Parathyroid adenoma (tissue), 2 donors: ENCODE data around the gene C2orf76.

Experiments used
- H2AFZ ChIP-seq: fragments of 300-600 bp; sonication (generic); one replicate; pipeline ENCODE4 v1.7.0; 2017; ENCODE audit warnings: antibody characterized with exemption, mild to moderate bottlenecking
- H3K27ac ChIP-seq: fragments of 300-600 bp; sonication (generic); one replicate; pipeline ENCODE4 v1.7.0; 2017
- H3K27me3 ChIP-seq: fragments of 300-600 bp; sonication (generic); one replicate; pipeline ENCODE4 v1.7.0; 2017; ENCODE audit warnings: low read length; ENCODE audit not compliant: control insufficient read depth, insufficient read depth
- H3K36me3 ChIP-seq: fragments of 300-600 bp; sonication (generic); one replicate; pipeline ENCODE4 v1.7.0; 2017; ENCODE audit warnings: low read length; ENCODE audit not compliant: control insufficient read depth, insufficient read depth
- H3K4me1 ChIP-seq: fragments of 300-600 bp; sonication (generic); one replicate; pipeline ENCODE4 v1.7.0; 2017; ENCODE audit warnings: control low read depth
- H3K4me2 ChIP-seq: fragments of 300-600 bp; sonication (generic); one replicate; pipeline ENCODE4 v1.7.0; 2017; ENCODE audit warnings: low read length
- H3K4me3 ChIP-seq: fragments of 300-600 bp; sonication (generic); one replicate; pipeline ENCODE4 v1.7.0; 2017; ENCODE audit warnings: low read depth, low read length
- H3K79me2 ChIP-seq: fragments of 300-600 bp; sonication (generic); one replicate; pipeline ENCODE4 v1.7.0; 2017; ENCODE audit warnings: control low read depth
- H3K9ac ChIP-seq: fragments of 300-600 bp; sonication (generic); one replicate; pipeline ENCODE4 v1.7.0; 2017; ENCODE audit warnings: mild to moderate bottlenecking
- H3K9me3 ChIP-seq: fragments of 300-600 bp; sonication (generic); one replicate; pipeline ENCODE4 v1.7.0; 2017; ENCODE audit warnings: low read length; ENCODE audit not compliant: control insufficient read depth
- CTCF ChIP-seq: fragments of 300-600 bp; sonication (generic); IDR thresholded peaks from one replicate; pipeline ENCODE4 v1.7.0; 2017; ENCODE audit warnings: antibody characterized with exemption, mild to moderate bottlenecking
- donor health status: primary hyperparathyroidism.

The C2orf76 gene

GRCh38 chr2:119339562-119339923 lies 27.1 kb downstream of the C2orf76 start:
- H3K79me2 ChIP-seq: peaks cover 6% of the 10 kb centered on the region
- no peak for TF ChIP-seq CTCF
- no peak overlapping the region for H2AFZ ChIP-seq
- H3K36me3 ChIP-seq: no peaks in the 10 kb centered on the region
- no peak overlapping the region for H3K9ac ChIP-seq
- H3K4me2 ChIP-seq: no peak overlapping the region
- H3K27me3 ChIP-seq: no peaks in the 10 kb centered on the region
- peaks cover 6% of the 10 kb centered on the region for H3K4me1 ChIP-seq
- H3K27ac ChIP-seq: no peak overlapping the region
- H3K4me3 ChIP-seq: no peak overlapping the region
- H3K9me3 ChIP-seq: no peaks in the 10 kb centered on the region

GRCh38 chr2:119338826-119339561 lies 27.6 kb downstream of the C2orf76 start:
- no peak overlapping the region for H3K4me2 ChIP-seq
- no peaks in the 10 kb centered on the region for H3K9me3 ChIP-seq
- no peak overlapping the region for H3K9ac ChIP-seq
- no peak overlapping the region for H3K4me3 ChIP-seq
- H3K27me3 ChIP-seq: no peaks in the 10 kb centered on the region
- H3K79me2 ChIP-seq: peaks cover 6% of the 10 kb centered on the region
- H3K36me3 ChIP-seq: no peaks in the 10 kb centered on the region
- no peak overlapping the region for H3K27ac ChIP-seq
- no peak overlapping the region for H2AFZ ChIP-seq
- peaks cover 6% of the 10 kb centered on the region for H3K4me1 ChIP-seq
- no peak for TF ChIP-seq CTCF

GRCh38 chr2:119338272-119338671 lies 28.4 kb downstream of the C2orf76 start:
- Histone ChIP-seq H3K27me3 (no peaks in the 10 kb centered on the region), H3K4me1 (peaks cover 6% of the 10 kb centered on the region), H3K36me3 (no peaks in the 10 kb centered on the region), H3K4me2 (no peak overlapping the region), H2AFZ (no peak overlapping the region), H3K9me3 (no peaks in the 10 kb centered on the region), H3K27ac (no peak overlapping the region), H3K4me3 (no peak overlapping the region), H3K79me2 (peaks cover 6% of the 10 kb centered on the region), H3K9ac (no peak overlapping the region)
- no peak for TF ChIP-seq CTCF

- no peak overlapping the region for H3K27ac ChIP-seq
- no peak for TF ChIP-seq CTCF
- peaks cover 6% of the 10 kb centered on the region for H3K4me1 ChIP-seq
These were observed 28.9 kb downstream of the C2orf76 start for GRCh38 chr2:119337749-119338148.

GRCh38 chr2:119333833-119334232 lies 32.8 kb downstream of the C2orf76 start:
- no peak overlapping the region for H3K9ac ChIP-seq
- no peak overlapping the region for H3K4me3 ChIP-seq
- H3K36me3 ChIP-seq: no peaks in the 10 kb centered on the region
- peaks cover 6% of the 10 kb centered on the region for H3K4me1 ChIP-seq
- no peaks in the 10 kb centered on the region for H3K9me3 ChIP-seq
- no peaks in the 10 kb centered on the region for H3K27me3 ChIP-seq
- no peak for TF ChIP-seq CTCF
- no peak overlapping the region for H2AFZ ChIP-seq
- no peak overlapping the region for H3K27ac ChIP-seq
- no peaks in the 10 kb centered on the region for H3K79me2 ChIP-seq
- no peak overlapping the region for H3K4me2 ChIP-seq

More at GRCh38 chr2:119337749-119338148, 28.9 kb downstream of the C2orf76 start:
- H3K27me3 ChIP-seq: no peaks in the 10 kb centered on the region
- H3K79me2 ChIP-seq: peaks cover 6% of the 10 kb centered on the region
- no peaks in the 10 kb centered on the region for H3K9me3 ChIP-seq
- H3K9ac ChIP-seq: no peak overlapping the region
- H2AFZ ChIP-seq: no peak overlapping the region
- no peak overlapping the region for H3K4me3 ChIP-seq
- H3K36me3 ChIP-seq: no peaks in the 10 kb centered on the region
- H3K4me2 ChIP-seq: no peak overlapping the region
